GM12878 (cell line): ENCODE measurements around the gene ALDH1L1. TPM values are rescaled to one million over a fixed set of nuclear protein-coding genes. Genes with fewer than 3 reads are reported as not detected.

Experiments used
- LARP7 ChIP-seq: fragments of 450-650 bp; IDR thresholded peaks from 2 replicates; pipeline ENCODE4 v1.6.1; 2017; ENCODE audit warnings: mild to moderate bottlenecking
- SUPT20H ChIP-seq: IDR thresholded peaks from 2 replicates; pipeline ENCODE4 v1.6.1; 2011; ENCODE audit warnings: low read depth, mild to moderate bottlenecking, low read length, moderate library complexity, borderline replicate concordance; ENCODE audit not compliant: control insufficient read depth
- TAF1 ChIP-seq: IDR thresholded peaks from 2 replicates; pipeline ENCODE4 v1.6.1; 2011; ENCODE audit warnings: mild to moderate bottlenecking, low read depth, low read length, borderline replicate concordance
- polyA plus RNA-seq, 11 experiments: library from polyadenylated mRNA; depleted of rRNA in 4 of 11; unstranded in 6 of 11; stranded (reverse) in 5 of 11; fragments of >200 nt; fragmentation: Nextera tagmentation in 4 of 11; fragmentation: Illumina TruSeq in 1 of 11; extraction: Ambion mirVana in 4 of 11; extraction: Trizol in 1 of 11; gene quantifications; 1 replicate in 1 of 11; 2 replicates in 10 of 11; pipeline versions ENCODE4 v1.2.1 to v1.2.3, GENCODE V29; 2011 to 2016; ENCODE audit warnings: inconsistent platforms in 2 of 11, missing spikeins in 2 of 11, low read depth in 1 of 11
- total RNA-seq, 4 experiments: library from RNA; depleted of rRNA in 3 of 4; stranded (reverse); fragments of >200 nt in 3 of 4; fragmentation: Illumina TruSeq in 1 of 4; extraction: Trizol in 1 of 4; gene quantifications; 2 replicates each; pipeline versions ENCODE4 v1.2.1 to v1.2.3, GENCODE V29; 2013 to 2021
- TF ChIP-seq, protein P1 (sequence below): IDR thresholded peaks from 2 replicates; pipeline ENCODE4 v1.6.1; 2012; ENCODE audit warnings: mild to moderate bottlenecking, low read depth, low read length
- TF ChIP-seq, protein P2 (sequence below): fragments of 450-650 bp; formaldehyde crosslinking; IDR thresholded peaks from 2 replicates; pipeline ENCODE4 v1.4.0; 2020; ENCODE audit warnings: mild to moderate bottlenecking, moderate library complexity

Gene ALDH1L1
- total and polyA plus RNA-seq, 10 of the 15 experiments (the other 5 are each of a cell fraction or from before 2014, with no cell fraction given), result 0.04 to 18.2 (median 0.45) TPM

GRCh38 chr3:126147147-126147931 is 33.0 kb downstream of the ALDH1L1 start (continued):
- TF ChIP-seq, protein P1, sequence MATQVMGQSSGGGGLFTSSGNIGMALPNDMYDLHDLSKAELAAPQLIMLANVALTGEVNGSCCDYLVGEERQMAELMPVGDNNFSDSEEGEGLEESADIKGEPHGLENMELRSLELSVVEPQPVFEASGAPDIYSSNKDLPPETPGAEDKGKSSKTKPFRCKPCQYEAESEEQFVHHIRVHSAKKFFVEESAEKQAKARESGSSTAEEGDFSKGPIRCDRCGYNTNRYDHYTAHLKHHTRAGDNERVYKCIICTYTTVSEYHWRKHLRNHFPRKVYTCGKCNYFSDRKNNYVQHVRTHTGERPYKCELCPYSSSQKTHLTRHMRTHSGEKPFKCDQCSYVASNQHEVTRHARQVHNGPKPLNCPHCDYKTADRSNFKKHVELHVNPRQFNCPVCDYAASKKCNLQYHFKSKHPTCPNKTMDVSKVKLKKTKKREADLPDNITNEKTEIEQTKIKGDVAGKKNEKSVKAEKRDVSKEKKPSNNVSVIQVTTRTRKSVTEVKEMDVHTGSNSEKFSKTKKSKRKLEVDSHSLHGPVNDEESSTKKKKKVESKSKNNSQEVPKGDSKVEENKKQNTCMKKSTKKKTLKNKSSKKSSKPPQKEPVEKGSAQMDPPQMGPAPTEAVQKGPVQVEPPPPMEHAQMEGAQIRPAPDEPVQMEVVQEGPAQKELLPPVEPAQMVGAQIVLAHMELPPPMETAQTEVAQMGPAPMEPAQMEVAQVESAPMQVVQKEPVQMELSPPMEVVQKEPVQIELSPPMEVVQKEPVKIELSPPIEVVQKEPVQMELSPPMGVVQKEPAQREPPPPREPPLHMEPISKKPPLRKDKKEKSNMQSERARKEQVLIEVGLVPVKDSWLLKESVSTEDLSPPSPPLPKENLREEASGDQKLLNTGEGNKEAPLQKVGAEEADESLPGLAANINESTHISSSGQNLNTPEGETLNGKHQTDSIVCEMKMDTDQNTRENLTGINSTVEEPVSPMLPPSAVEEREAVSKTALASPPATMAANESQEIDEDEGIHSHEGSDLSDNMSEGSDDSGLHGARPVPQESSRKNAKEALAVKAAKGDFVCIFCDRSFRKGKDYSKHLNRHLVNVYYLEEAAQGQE, result no peak
- TF ChIP-seq, protein P2, sequence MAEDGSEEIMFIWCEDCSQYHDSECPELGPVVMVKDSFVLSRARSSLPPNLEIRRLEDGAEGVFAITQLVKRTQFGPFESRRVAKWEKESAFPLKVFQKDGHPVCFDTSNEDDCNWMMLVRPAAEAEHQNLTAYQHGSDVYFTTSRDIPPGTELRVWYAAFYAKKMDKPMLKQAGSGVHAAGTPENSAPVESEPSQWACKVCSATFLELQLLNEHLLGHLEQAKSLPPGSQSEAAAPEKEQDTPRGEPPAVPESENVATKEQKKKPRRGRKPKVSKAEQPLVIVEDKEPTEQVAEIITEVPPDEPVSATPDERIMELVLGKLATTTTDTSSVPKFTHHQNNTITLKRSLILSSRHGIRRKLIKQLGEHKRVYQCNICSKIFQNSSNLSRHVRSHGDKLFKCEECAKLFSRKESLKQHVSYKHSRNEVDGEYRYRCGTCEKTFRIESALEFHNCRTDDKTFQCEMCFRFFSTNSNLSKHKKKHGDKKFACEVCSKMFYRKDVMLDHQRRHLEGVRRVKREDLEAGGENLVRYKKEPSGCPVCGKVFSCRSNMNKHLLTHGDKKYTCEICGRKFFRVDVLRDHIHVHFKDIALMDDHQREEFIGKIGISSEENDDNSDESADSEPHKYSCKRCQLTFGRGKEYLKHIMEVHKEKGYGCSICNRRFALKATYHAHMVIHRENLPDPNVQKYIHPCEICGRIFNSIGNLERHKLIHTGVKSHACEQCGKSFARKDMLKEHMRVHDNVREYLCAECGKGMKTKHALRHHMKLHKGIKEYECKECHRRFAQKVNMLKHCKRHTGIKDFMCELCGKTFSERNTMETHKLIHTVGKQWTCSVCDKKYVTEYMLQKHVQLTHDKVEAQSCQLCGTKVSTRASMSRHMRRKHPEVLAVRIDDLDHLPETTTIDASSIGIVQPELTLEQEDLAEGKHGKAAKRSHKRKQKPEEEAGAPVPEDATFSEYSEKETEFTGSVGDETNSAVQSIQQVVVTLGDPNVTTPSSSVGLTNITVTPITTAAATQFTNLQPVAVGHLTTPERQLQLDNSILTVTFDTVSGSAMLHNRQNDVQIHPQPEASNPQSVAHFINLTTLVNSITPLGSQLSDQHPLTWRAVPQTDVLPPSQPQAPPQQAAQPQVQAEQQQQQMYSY (CRISPR knock-in tag), result no peak
- no peak for TF ChIP-seq TAF1
- TF ChIP-seq SUPT20H, result no peak
- no peak for TF ChIP-seq LARP7
